Liver (tissue), 9 donors: ENCODE measurements around the gene ONECUT1. TPM values are rescaled to one million over a fixed set of nuclear protein-coding genes. Genes with fewer than 3 reads are reported as not detected.

Experiments used
- DNase-seq: peaks from one replicate; pipeline ENCODE4 v3.0.0-alpha.2; 2017; ENCODE audit warnings: low spot score
- H3K27ac ChIP-seq, 2 donors: one replicate each; pipeline ENCODE4 v1.7.0; 2013; ENCODE audit warnings: inconsistent platforms in 2 of 2, low read length in 2 of 2, control low read depth in 1 of 2, low read depth in 1 of 2, mild to moderate bottlenecking in 1 of 2
- H3K27me3 ChIP-seq, 4 donors: one replicate each; pipeline versions ENCODE4 v1.6.1 to v1.7.0; 2013; ENCODE audit warnings: low read length in 3 of 4, inconsistent platforms in 1 of 4, mild to moderate bottlenecking in 1 of 4, moderate library complexity in 1 of 4; ENCODE audit not compliant: control insufficient read depth in 4 of 4, insufficient read depth in 4 of 4
- H3K36me3 ChIP-seq, 4 donors: one replicate each; pipeline versions ENCODE4 v1.6.1 to v1.7.0; 2013; ENCODE audit warnings: low read length in 3 of 4, mild to moderate bottlenecking in 3 of 4, low read depth in 1 of 4, moderate library complexity in 1 of 4; ENCODE audit not compliant: control insufficient read depth in 4 of 4, insufficient read depth in 3 of 4
- H3K4me1 ChIP-seq, 4 donors: one replicate each; pipeline versions ENCODE4 v1.6.1 to v1.7.0; 2013; ENCODE audit warnings: low read length in 3 of 4, mild to moderate bottlenecking in 3 of 4, moderate library complexity in 1 of 4; ENCODE audit not compliant: control insufficient read depth in 4 of 4, insufficient read depth in 4 of 4
- H3K4me3 ChIP-seq, 3 donors: one replicate each; pipeline versions ENCODE4 v1.6.1 to v1.7.0; 2013; ENCODE audit warnings: low read length in 3 of 3, control low read depth in 1 of 3, low read depth in 1 of 3, mild to moderate bottlenecking in 1 of 3
- H3K9ac ChIP-seq, 2 donors: one replicate each; pipeline ENCODE4 v1.7.0; 2013; ENCODE audit warnings: low read length in 2 of 2, mild to moderate bottlenecking in 2 of 2, moderate library complexity in 2 of 2, control low read depth in 1 of 2, low read depth in 1 of 2
- H3K9me3 ChIP-seq, 4 donors: one replicate each; pipeline versions ENCODE4 v1.6.1 to v1.7.0; 2013; ENCODE audit warnings: low read length in 3 of 4; ENCODE audit not compliant: control insufficient read depth in 4 of 4
- ATF3 ChIP-seq: IDR thresholded peaks from 2 replicates; pipeline ENCODE4 v1.6.1; 2016; ENCODE audit warnings: antibody characterized with exemption
- EGR1 ChIP-seq, 2 donors: IDR thresholded peaks; 2 replicates each; pipeline ENCODE4 v1.6.1; 2016 to 2018; ENCODE audit warnings: antibody characterized with exemption in 2 of 2, low read depth in 2 of 2
- FOXA1 ChIP-seq: IDR thresholded peaks from 2 replicates; pipeline ENCODE4 v1.6.1; 2016; ENCODE audit warnings: antibody characterized with exemption
- HNF4A ChIP-seq, 2 donors: conservative IDR thresholded peaks; 2 replicates each; pipeline ENCODE4 v1.6.1; 2016; ENCODE audit warnings: antibody characterized with exemption in 2 of 2, mild to moderate bottlenecking in 2 of 2
- HNF4G ChIP-seq: IDR thresholded peaks from 2 replicates; pipeline ENCODE4 v1.6.1; 2016; ENCODE audit warnings: antibody characterized with exemption
- JUND ChIP-seq, 2 donors: IDR thresholded peaks; 2 replicates each; pipeline ENCODE4 v1.6.1; 2016; ENCODE audit warnings: antibody characterized with exemption in 2 of 2
- MAX ChIP-seq: IDR thresholded peaks from 2 replicates; pipeline ENCODE4 v1.6.1; 2016; ENCODE audit warnings: antibody characterized with exemption
- NR2F2 ChIP-seq: IDR thresholded peaks from 2 replicates; pipeline ENCODE4 v1.6.1; 2016; ENCODE audit warnings: antibody characterized with exemption
- RAD21 ChIP-seq, 2 donors: IDR thresholded peaks; 2 replicates each; pipeline ENCODE4 v1.6.1; 2016; ENCODE audit warnings: antibody characterized with exemption in 2 of 2, mild to moderate bottlenecking in 2 of 2
- RXRA ChIP-seq, 2 donors: IDR thresholded peaks; 2 replicates each; pipeline ENCODE4 v1.6.1; 2017 to 2018; ENCODE audit warnings: antibody characterized with exemption in 2 of 2, mild to moderate bottlenecking in 1 of 2
- SP1 ChIP-seq: IDR thresholded peaks from 2 replicates; pipeline ENCODE4 v1.6.1; 2018; ENCODE audit warnings: antibody characterized with exemption, mild to moderate bottlenecking
- TAF1 ChIP-seq: conservative IDR thresholded peaks from 2 replicates; pipeline ENCODE4 v1.6.1; 2016; ENCODE audit warnings: antibody characterized with exemption, mild to moderate bottlenecking
- YY1 ChIP-seq: IDR thresholded peaks from 2 replicates; pipeline ENCODE4 v1.6.1; 2016; ENCODE audit warnings: antibody characterized with exemption, mild to moderate bottlenecking
- ZBTB33 ChIP-seq: IDR thresholded peaks from 2 replicates; pipeline ENCODE4 v1.6.1; 2016; ENCODE audit warnings: antibody characterized with exemption
- WGBS: extraction: QIAGEN DNeasy Blood & Tissue Kit; methylation state at CpG from one replicate; pipeline ENCODE4 v1.1.7; 2013; 5-methylcytosine and 5-hydroxymethylcytosine counted together
- polyA plus RNA-seq, 2 donors: library from polyadenylated mRNA; stranded (reverse) in 1 of 2; unstranded in 1 of 2; fragments of 200-250 nt in 1 of 2; fragments of >200 nt in 1 of 2; fragmentation: Nextera tagmentation in 1 of 2; extraction: Ambion mirVana in 1 of 2; gene quantifications; one replicate each; pipeline versions ENCODE4 v1.2.1 to v1.2.3, GENCODE V29; 2013 to 2015
- total RNA-seq, 2 donors: library from RNA; depleted of rRNA; stranded (reverse); fragments of >200 nt; gene quantifications; one replicate each; pipeline ENCODE4 v1.2.3, GENCODE V29; 2014
- donor health status: healthy.
- donor health status: healthy.
- donor health status: healthy.
- donor health status: healthy.
- donor health status: healthy.

Gene ONECUT1
- total and polyA plus RNA-seq, 4 donors = 7.7 to 51.0 (median 14.8) TPM

GRCh38 chr15:52786436-52787122 is 3.6 kb downstream of the ONECUT1 start:
- peaks cover 0 to 72% (median 27%) of the 10 kb centered on the region in 4 donors for H3K4me1 ChIP-seq
- peak; percentile 61 for DNase-seq
- no peak for TF ChIP-seq FOXA1
- peak in 1 of 2 donors; percentile 78 for TF ChIP-seq HNF4A (conservative IDR thresholded peaks at IDR 0.05)
- TF ChIP-seq RXRA (IDR thresholded peaks at IDR 0.05) = peak; percentile 76 to 85
- no peak for TF ChIP-seq ZBTB33
- no peak for TF ChIP-seq ATF3
- peak; percentile 27 for TF ChIP-seq HNF4G
- no peak for TF ChIP-seq EGR1 (IDR thresholded peaks at IDR 0.05; ENCODE audit: low read depth in 2 of 2)
- peak; percentile 62 for TF ChIP-seq YY1
- TF ChIP-seq TAF1 = no peak
- TF ChIP-seq RAD21 (IDR thresholded peaks at IDR 0.05) = peak; percentile 21 to 46
- no peak for TF ChIP-seq NR2F2
- TF ChIP-seq JUND (IDR thresholded peaks at IDR 0.05) = no peak
- TF ChIP-seq SP1 = peak; percentile 71
- no peaks in the 10 kb centered on the region for H3K36me3 ChIP-seq
- peak overlapping the region; percentile 68 to 74 (median 68) for H3K4me3 ChIP-seq
- H3K9ac ChIP-seq = peak overlapping the region; percentile 42 to 74
- 4% methylated on average over 28 of the region's 28 CpGs for WGBS
- H3K27ac ChIP-seq = peak overlapping the region; percentile 76 to 90
- peaks cover 0 to 3% (median 0%) of the 10 kb centered on the region in 4 donors for H3K27me3 ChIP-seq
- H3K9me3 ChIP-seq = no peaks in the 10 kb centered on the region

GRCh38 chr15:52785672-52786406 is 4.3 kb downstream of the ONECUT1 start:
- WGBS = 2% methylated on average over 27 of the region's 27 CpGs
- peaks cover 0 to 3% (median 0%) of the 10 kb centered on the region in 4 donors for H3K27me3 ChIP-seq
- peak overlapping the region; percentile 68 to 74 (median 68) for H3K4me3 ChIP-seq
- no peaks in the 10 kb centered on the region for H3K9me3 ChIP-seq
- H3K36me3 ChIP-seq = no peaks in the 10 kb centered on the region
- DNase-seq = no peak
- peaks cover 0 to 74% (median 34%) of the 10 kb centered on the region in 4 donors for H3K4me1 ChIP-seq
- peak; percentile 75 for TF ChIP-seq MAX
- peak; percentile 73 to 87 for TF ChIP-seq RXRA (IDR thresholded peaks at IDR 0.05)
- TF ChIP-seq YY1 = peak; percentile 3
- peak; percentile 82 for TF ChIP-seq TAF1
- no peak for TF ChIP-seq ATF3
- TF ChIP-seq EGR1 (IDR thresholded peaks at IDR 0.05; ENCODE audit: low read depth in 2 of 2) = peak in 1 of 2 donors; percentile 7
- peak overlapping the region; percentile 4 to 42 for H3K9ac ChIP-seq
- H3K27ac ChIP-seq = peak overlapping the region; percentile 76 to 90
